Right atrium auricular region (tissue), 2 donors: ENCODE measurements around the gene LGALS1. TPM values are rescaled to one million over a fixed set of nuclear protein-coding genes. Genes with fewer than 3 reads are reported as not detected.

Experiments
- DNase-seq: peaks from one replicate; pipeline ENCODE4 v3.0.0-alpha.2; 2019; ENCODE audit warnings: low spot score
- H3K27ac ChIP-seq, 2 donors: fragments of 200-600 bp; sonication (generic); 1 replicate in 1 of 2; 2 replicates in 1 of 2; pipeline ENCODE4 v1.5.1; 2016 to 2019
- H3K27me3 ChIP-seq, 2 donors: fragments of 200-600 bp; sonication (generic); one replicate each; pipeline versions ENCODE4 v1.5.1 to v1.6.0; 2017 to 2019
- H3K36me3 ChIP-seq: fragments of 200-600 bp; sonication (generic); one replicate; pipeline ENCODE4 v1.5.1; 2016
- H3K4me1 ChIP-seq, 2 donors: fragments of 200-600 bp; sonication (generic); one replicate each; pipeline versions ENCODE4 v1.5.1 to v1.6.0; 2017 to 2019
- H3K4me3 ChIP-seq, 2 donors: fragments of 200-600 bp; sonication (generic); 1 replicate in 1 of 2; 2 replicates in 1 of 2; pipeline ENCODE4 v1.5.1; 2017 to 2019; ENCODE audit warnings: mild to moderate bottlenecking in 1 of 2, moderate library complexity in 1 of 2
- H3K9me3 ChIP-seq, 2 donors: fragments of 200-600 bp; sonication (generic); one replicate each; pipeline ENCODE4 v1.5.1; 2019
- total RNA-seq, 2 donors: library from RNA; depleted of rRNA; stranded (reverse); fragments of >200 nt; gene quantifications; one replicate each; pipeline ENCODE4 v1.1.0, GENCODE V29; 2016
- TF ChIP-seq, protein P1 (sequence below), 2 donors: fragments of 200-600 bp; sonication (generic); IDR thresholded peaks; one replicate each; pipeline ENCODE4 v1.5.1; 2019; ENCODE audit warnings: antibody characterized with exemption in 2 of 2

LGALS1 gene
- total RNA-seq, 2 donors from 2014 or later: 584 to 1,958 TPM

GRCh38 chr22:37636186-37636948 lies 39.1 kb upstream of the LGALS1 start:
- TF ChIP-seq, protein P1, sequence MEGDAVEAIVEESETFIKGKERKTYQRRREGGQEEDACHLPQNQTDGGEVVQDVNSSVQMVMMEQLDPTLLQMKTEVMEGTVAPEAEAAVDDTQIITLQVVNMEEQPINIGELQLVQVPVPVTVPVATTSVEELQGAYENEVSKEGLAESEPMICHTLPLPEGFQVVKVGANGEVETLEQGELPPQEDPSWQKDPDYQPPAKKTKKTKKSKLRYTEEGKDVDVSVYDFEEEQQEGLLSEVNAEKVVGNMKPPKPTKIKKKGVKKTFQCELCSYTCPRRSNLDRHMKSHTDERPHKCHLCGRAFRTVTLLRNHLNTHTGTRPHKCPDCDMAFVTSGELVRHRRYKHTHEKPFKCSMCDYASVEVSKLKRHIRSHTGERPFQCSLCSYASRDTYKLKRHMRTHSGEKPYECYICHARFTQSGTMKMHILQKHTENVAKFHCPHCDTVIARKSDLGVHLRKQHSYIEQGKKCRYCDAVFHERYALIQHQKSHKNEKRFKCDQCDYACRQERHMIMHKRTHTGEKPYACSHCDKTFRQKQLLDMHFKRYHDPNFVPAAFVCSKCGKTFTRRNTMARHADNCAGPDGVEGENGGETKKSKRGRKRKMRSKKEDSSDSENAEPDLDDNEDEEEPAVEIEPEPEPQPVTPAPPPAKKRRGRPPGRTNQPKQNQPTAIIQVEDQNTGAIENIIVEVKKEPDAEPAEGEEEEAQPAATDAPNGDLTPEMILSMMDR (IDR thresholded peaks at IDR 0.05): no peak

GRCh38 chr22:37636949-37637273 lies 38.5 kb upstream of the LGALS1 start:
- peaks cover 5 to 54% of the 10 kb centered on the region in 2 donors for H3K4me1 ChIP-seq

More at GRCh38 chr22:37636186-37636948, 39.1 kb upstream of the LGALS1 start:
- Histone ChIP-seq H3K4me1 (peaks cover 5 to 54% of the 10 kb centered on the region in 2 donors), H3K4me3 (no peak overlapping the region), H3K36me3 (no peaks in the 10 kb centered on the region), H3K27ac (no peak overlapping the region), H3K9me3 (no peaks in the 10 kb centered on the region), H3K27me3 (no peaks in the 10 kb centered on the region)
- no peak for DNase-seq

DNA sequence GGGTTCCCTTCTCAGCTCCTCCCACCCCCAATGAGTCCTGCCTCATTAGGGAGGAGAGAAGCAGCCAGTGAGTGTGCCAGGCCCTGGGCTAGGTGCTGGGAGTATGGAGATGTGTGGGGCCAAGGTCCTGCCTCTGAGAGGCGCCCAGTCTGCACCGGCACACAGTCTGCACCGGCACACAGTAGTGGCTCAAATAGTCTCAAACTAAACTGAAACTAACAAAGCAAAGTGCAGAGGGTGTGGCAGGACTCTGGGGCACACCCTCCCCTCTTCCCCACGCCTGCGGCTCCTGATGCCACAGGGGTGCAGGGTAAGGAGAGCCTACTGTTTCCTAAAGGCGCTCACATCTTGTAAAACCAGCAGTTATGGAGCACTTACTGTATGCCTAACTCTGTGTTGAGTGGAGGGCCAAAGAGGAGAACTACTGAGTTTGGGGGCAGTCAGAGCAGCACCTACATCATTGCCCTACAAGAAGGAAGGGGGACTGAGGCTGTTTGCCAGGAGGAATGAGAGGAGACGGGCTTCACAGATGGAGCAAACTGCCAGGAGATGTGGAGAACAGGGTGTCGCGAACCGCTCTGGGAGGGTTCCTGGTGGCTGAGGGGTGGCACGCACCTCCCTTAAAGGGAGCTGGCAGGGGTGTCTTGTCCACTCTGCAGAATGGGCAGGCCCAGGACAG lies 36.9 kb upstream of the LGALS1 start:
- peaks cover 0 to 54% of the 10 kb centered on the region in 2 donors for H3K4me1 ChIP-seq
- peak overlapping the region in 1 of 2 donors; percentile 62 for H3K4me3 ChIP-seq
- no peak for DNase-seq
- no peak overlapping the region for H3K27ac ChIP-seq
- TF ChIP-seq, protein P1 (IDR thresholded peaks at IDR 0.05): no peak
- no peaks in the 10 kb centered on the region for H3K36me3 ChIP-seq
- no peaks in the 10 kb centered on the region for H3K9me3 ChIP-seq
- H3K27me3 ChIP-seq: no peaks in the 10 kb centered on the region

More at GRCh38 chr22:37636949-37637273, 38.5 kb upstream of the LGALS1 start:
- TF ChIP-seq, protein P1 (IDR thresholded peaks at IDR 0.05): no peak
- Histone ChIP-seq H3K27ac (no peak overlapping the region), H3K9me3 (no peaks in the 10 kb centered on the region), H3K36me3 (no peaks in the 10 kb centered on the region), H3K4me3 (no peak overlapping the region), H3K27me3 (no peaks in the 10 kb centered on the region)
- no peak for DNase-seq

- DNase-seq: no peak
- peaks cover 0 to 47% of the 10 kb centered on the region in 2 donors for H3K4me1 ChIP-seq
- H3K27ac ChIP-seq: peak within 1 kb of the TSS in 1 of 2 donors; percentile 23
- no peaks in the 10 kb centered on the region for H3K9me3 ChIP-seq
- H3K4me3 ChIP-seq: peak within 1 kb of the TSS; percentile 47 to 62
- H3K36me3 ChIP-seq: no peaks in the 10 kb centered on the region
- TF ChIP-seq, protein P1 (IDR thresholded peaks at IDR 0.05): no peak
- H3K27me3 ChIP-seq: no peaks in the 10 kb centered on the region
These were observed 36.2 kb upstream of the LGALS1 start, which contains the start of gene SH3BP1 for GRCh38 chr22:37639070-37639760. Gene SH3BP1 (plus strand): TSS chr22:37639669. CDS start chr22:37639788, 119 bp downstream.

DNA sequence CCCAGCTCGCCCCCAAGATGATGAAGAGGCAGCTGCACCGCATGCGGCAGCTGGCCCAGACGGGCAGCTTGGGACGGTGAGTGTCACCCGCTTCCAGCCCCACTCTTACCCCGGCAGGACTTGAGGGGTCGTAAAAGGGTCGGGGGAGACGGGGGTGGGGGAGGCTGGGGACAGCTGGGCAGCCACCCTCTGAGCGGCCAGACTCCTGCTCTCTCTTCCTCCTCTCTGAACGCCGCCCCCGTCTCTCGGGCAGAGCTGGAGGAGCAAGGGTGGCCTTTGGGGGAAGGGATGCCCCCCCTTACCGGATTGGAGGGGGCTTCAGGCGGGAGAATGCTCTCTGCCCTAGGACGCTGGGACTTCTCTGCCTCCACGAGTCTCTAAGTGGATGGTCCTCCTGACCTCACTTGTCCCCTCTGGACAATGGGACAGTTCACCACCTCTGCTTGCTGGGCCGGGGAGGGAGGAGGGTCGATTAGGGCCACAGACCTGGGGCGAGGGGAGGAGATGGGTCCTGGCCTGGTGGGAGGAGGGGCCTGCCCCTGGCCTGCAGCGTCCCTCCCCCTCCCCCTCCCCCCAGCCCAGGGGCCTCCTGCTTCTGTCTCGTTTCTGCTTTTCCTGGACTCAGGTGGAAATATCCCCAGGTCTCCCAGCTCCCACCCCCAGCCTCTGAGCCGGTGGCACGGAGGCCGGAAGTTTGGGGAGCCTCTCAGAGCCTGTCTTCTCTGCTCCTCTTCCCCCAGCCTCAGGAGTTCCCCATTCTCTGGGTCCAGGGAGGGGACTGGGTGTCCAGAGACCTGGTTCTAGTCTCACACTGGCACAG lies 35.5 kb upstream of the LGALS1 start:
- Histone ChIP-seq H3K27me3 (no peaks in the 10 kb centered on the region), H3K4me1 (peaks cover 0 to 40% of the 10 kb centered on the region in 2 donors), H3K4me3 (peak overlapping the region; percentile 47 to 62), H3K27ac (peak overlapping the region in 1 of 2 donors; percentile 23), H3K36me3 (no peaks in the 10 kb centered on the region), H3K9me3 (no peaks in the 10 kb centered on the region)
- no peak for DNase-seq
- TF ChIP-seq, protein P1 (IDR thresholded peaks at IDR 0.05): no peak
